Gastroesophageal sphincter (tissue), 3 donors: Measurements from ENCODE around the gene SMARCA1.

Source experiments
- CTCF ChIP-seq, 4 experiments: fragments of 200-600 bp in 2 of 4; fragments of 450-650 bp in 2 of 4; sonication (generic) in 1 of 4; IDR thresholded peaks; one replicate each; pipeline ENCODE4 v1.5.1; 2017 to 2019; ENCODE audit warnings: antibody characterized with exemption in 4 of 4, mild to moderate bottlenecking in 2 of 4, moderate library complexity in 2 of 4
- POLR2A ChIP-seq, 2 donors: fragments of 450-650 bp; IDR thresholded peaks; one replicate each; pipeline ENCODE4 v1.6.1; 2017; ENCODE audit warnings: antibody characterized with exemption in 2 of 2, mild to moderate bottlenecking in 2 of 2, moderate library complexity in 1 of 2
- POLR2AphosphoS5 ChIP-seq: sonication (generic); formaldehyde crosslinking; IDR thresholded peaks from one replicate; pipeline ENCODE4 v1.6.1; 2017; ENCODE audit warnings: antibody characterized with exemption

- no peak for TF ChIP-seq POLR2A (IDR thresholded peaks at IDR 0.05)
- TF ChIP-seq CTCF (IDR thresholded peaks at IDR 0.05) = no peak
- TF ChIP-seq POLR2AphosphoS5 = no peak
Observed at GRCh38 chrX:129449148-129449547, 74.1 kb downstream of the SMARCA1 start.
